Measurements from ENCODE around the gene CHST11. TPM values are rescaled to one million over a fixed set of nuclear protein-coding genes. Genes with fewer than 3 reads are reported as not detected.

CHST11 gene
- total and polyA plus RNA-seq, 10 of the 15 experiments (the other 5 are each of a cell fraction or from before 2014, with no cell fraction given) = 1.9 to 38.1 (median 17.2) TPM

- POLR2A ChIA-PET = interaction anchor here (0.9 kb wide), 1 partner anchor 11 kb away, joined by 4 read pairs; no protein-coding TSS in a partner anchor
- SMC1A ChIA-PET (ENCODE audit: uncharacterized antibody, unreplicated experiment) = interaction anchor here (0.6 to 1.8 kb wide), 8 partner anchors 10 to 443 kb away, joined by 3 to 10 read pairs (median 4); no protein-coding TSS in a partner anchor
- intact Hi-C loops (cut with micrococcal nuclease; ENCODE audit: unreplicated experiment) (no loop called here), in situ Hi-C loops (cut with MboI) (no loop called here)
- no peaks in the 10 kb centered on the region; the same call in none of the 2 replicates for H3K79me2 ChIP-seq (ENCODE audit: control insufficient read depth, insufficient read depth, low read length)
- H3K9ac ChIP-seq (ENCODE audit: control insufficient read depth, insufficient read depth, low read length) = no peak overlapping the region
- RAD21 ChIA-PET (ENCODE audit: unreplicated experiment) = interaction anchor here (1.0 kb wide), 1 partner anchor 17 kb away, joined by 3 read pairs; no protein-coding TSS in a partner anchor
- H4K20me1 ChIP-seq (ENCODE audit: control insufficient read depth, insufficient read depth) = no peaks in the 10 kb centered on the region
- FAIRE-seq (no peak), DNase-seq (ENCODE audit: low read depth, low spot score) (no peak), ATAC-seq (no peak)
- no peak overlapping the region; the same call in 1 of the 2 replicates for H3K27ac ChIP-seq (ENCODE audit: control insufficient read depth, insufficient read depth)
- CTCF ChIA-PET = interaction anchor here (0.6 to 1.4 kb wide), 4 partner anchors 37 to 482 kb away, joined by 3 to 4 read pairs (median 3); no protein-coding TSS in a partner anchor
- H3K9me3 ChIP-seq (replicated peaks; ENCODE audit: control insufficient read depth, insufficient read depth, low read length) = no peaks in the 10 kb centered on the region
- no peaks in the 10 kb centered on the region for H3K4me1 ChIP-seq (ENCODE audit: control insufficient read depth, insufficient read depth, low read length)
- no peak overlapping the region for H3K4me2 ChIP-seq (ENCODE audit: control insufficient read depth, insufficient read depth)
- H3K36me3 ChIP-seq (ENCODE audit: control insufficient read depth in 2 of 2, insufficient read depth in 2 of 2, low read length in 1 of 2) = peaks cover 1 to 9% of the 10 kb centered on the region in 2 experiments; a peak in 1 of 4 replicates
- H3K27me3 ChIP-seq (replicated peaks in 1 of 2; ENCODE audit: control insufficient read depth in 2 of 2, insufficient read depth in 2 of 2, low read length in 1 of 2) = no peaks in the 10 kb centered on the region
- no peak overlapping the region for H3K4me3 ChIP-seq
- no TSS peak for BruUV-seq (replicated peaks)
- WGBS (ENCODE audit: insufficient coverage, insufficient replicate concordance, low lambda C conversion rate, missing lambda C conversion rate) = 85% methylated on average over 5 of the region's 5 CpGs
- H2AFZ ChIP-seq (ENCODE audit: control insufficient read depth, low read depth, low read length) = no peak overlapping the region
- TF ChIP-seq, protein P1, sequence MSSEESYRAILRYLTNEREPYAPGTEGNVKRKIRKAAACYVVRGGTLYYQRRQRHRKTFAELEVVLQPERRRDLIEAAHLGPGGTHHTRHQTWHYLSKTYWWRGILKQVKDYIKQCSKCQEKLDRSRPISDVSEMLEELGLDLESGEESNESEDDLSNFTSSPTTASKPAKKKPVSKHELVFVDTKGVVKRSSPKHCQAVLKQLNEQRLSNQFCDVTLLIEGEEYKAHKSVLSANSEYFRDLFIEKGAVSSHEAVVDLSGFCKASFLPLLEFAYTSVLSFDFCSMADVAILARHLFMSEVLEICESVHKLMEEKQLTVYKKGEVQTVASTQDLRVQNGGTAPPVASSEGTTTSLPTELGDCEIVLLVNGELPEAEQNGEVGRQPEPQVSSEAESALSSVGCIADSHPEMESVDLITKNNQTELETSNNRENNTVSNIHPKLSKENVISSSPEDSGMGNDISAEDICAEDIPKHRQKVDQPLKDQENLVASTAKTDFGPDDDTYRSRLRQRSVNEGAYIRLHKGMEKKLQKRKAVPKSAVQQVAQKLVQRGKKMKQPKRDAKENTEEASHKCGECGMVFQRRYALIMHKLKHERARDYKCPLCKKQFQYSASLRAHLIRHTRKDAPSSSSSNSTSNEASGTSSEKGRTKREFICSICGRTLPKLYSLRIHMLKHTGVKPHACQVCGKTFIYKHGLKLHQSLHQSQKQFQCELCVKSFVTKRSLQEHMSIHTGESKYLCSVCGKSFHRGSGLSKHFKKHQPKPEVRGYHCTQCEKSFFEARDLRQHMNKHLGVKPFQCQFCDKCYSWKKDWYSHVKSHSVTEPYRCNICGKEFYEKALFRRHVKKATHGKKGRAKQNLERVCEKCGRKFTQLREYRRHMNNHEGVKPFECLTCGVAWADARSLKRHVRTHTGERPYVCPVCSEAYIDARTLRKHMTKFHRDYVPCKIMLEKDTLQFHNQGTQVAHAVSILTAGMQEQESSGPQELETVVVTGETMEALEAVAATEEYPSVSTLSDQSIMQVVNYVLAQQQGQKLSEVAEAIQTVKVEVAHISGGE (CRISPR knock-in tag; IDR thresholded peaks at IDR 0.05) = no peak
- TF ChIP-seq, protein P2, sequence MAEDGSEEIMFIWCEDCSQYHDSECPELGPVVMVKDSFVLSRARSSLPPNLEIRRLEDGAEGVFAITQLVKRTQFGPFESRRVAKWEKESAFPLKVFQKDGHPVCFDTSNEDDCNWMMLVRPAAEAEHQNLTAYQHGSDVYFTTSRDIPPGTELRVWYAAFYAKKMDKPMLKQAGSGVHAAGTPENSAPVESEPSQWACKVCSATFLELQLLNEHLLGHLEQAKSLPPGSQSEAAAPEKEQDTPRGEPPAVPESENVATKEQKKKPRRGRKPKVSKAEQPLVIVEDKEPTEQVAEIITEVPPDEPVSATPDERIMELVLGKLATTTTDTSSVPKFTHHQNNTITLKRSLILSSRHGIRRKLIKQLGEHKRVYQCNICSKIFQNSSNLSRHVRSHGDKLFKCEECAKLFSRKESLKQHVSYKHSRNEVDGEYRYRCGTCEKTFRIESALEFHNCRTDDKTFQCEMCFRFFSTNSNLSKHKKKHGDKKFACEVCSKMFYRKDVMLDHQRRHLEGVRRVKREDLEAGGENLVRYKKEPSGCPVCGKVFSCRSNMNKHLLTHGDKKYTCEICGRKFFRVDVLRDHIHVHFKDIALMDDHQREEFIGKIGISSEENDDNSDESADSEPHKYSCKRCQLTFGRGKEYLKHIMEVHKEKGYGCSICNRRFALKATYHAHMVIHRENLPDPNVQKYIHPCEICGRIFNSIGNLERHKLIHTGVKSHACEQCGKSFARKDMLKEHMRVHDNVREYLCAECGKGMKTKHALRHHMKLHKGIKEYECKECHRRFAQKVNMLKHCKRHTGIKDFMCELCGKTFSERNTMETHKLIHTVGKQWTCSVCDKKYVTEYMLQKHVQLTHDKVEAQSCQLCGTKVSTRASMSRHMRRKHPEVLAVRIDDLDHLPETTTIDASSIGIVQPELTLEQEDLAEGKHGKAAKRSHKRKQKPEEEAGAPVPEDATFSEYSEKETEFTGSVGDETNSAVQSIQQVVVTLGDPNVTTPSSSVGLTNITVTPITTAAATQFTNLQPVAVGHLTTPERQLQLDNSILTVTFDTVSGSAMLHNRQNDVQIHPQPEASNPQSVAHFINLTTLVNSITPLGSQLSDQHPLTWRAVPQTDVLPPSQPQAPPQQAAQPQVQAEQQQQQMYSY (CRISPR knock-in tag; IDR thresholded peaks at IDR 0.05) = no peak
- TF ChIP-seq IRF5 (IDR thresholded peaks at IDR 0.05; ENCODE audit: borderline replicate concordance) = no peak
- no peak for TF ChIP-seq NFYA (IDR thresholded peaks at IDR 0.05; ENCODE audit: borderline replicate concordance, low read depth, low read length)
- no peak for TF ChIP-seq RB1 (IDR thresholded peaks at IDR 0.05; ENCODE audit: borderline replicate concordance)
- no peak for TF ChIP-seq SIN3A (IDR thresholded peaks at IDR 0.05; ENCODE audit: low read depth, low read length)
- no peak for TF ChIP-seq HCFC1 (IDR thresholded peaks at IDR 0.05; ENCODE audit: low read length)
- TF ChIP-seq, protein P3, sequence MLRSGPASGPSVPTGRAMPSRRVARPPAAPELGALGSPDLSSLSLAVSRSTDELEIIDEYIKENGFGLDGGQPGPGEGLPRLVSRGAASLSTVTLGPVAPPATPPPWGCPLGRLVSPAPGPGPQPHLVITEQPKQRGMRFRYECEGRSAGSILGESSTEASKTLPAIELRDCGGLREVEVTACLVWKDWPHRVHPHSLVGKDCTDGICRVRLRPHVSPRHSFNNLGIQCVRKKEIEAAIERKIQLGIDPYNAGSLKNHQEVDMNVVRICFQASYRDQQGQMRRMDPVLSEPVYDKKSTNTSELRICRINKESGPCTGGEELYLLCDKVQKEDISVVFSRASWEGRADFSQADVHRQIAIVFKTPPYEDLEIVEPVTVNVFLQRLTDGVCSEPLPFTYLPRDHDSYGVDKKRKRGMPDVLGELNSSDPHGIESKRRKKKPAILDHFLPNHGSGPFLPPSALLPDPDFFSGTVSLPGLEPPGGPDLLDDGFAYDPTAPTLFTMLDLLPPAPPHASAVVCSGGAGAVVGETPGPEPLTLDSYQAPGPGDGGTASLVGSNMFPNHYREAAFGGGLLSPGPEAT (IDR thresholded peaks at IDR 0.05; ENCODE audit: low read depth) = no peak
- TF ChIP-seq, protein P4, sequence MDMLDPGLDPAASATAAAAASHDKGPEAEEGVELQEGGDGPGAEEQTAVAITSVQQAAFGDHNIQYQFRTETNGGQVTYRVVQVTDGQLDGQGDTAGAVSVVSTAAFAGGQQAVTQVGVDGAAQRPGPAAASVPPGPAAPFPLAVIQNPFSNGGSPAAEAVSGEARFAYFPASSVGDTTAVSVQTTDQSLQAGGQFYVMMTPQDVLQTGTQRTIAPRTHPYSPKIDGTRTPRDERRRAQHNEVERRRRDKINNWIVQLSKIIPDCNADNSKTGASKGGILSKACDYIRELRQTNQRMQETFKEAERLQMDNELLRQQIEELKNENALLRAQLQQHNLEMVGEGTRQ (IDR thresholded peaks at IDR 0.05; ENCODE audit: borderline replicate concordance, low read depth, low read length) = no peak
Observed at GRCh38 chr12:104626069-104626837, 169.5 kb downstream of the CHST11 start.
